ENCODE measurements around the gene PROSER3. TPM values are rescaled to one million over a fixed set of nuclear protein-coding genes. Genes with fewer than 3 reads are reported as not detected.

Gene PROSER3
- total and polyA plus RNA-seq, 2 of the 4 experiments (the other 2 are of a cell fraction): 5.4 to 21.8 TPM

DNA sequence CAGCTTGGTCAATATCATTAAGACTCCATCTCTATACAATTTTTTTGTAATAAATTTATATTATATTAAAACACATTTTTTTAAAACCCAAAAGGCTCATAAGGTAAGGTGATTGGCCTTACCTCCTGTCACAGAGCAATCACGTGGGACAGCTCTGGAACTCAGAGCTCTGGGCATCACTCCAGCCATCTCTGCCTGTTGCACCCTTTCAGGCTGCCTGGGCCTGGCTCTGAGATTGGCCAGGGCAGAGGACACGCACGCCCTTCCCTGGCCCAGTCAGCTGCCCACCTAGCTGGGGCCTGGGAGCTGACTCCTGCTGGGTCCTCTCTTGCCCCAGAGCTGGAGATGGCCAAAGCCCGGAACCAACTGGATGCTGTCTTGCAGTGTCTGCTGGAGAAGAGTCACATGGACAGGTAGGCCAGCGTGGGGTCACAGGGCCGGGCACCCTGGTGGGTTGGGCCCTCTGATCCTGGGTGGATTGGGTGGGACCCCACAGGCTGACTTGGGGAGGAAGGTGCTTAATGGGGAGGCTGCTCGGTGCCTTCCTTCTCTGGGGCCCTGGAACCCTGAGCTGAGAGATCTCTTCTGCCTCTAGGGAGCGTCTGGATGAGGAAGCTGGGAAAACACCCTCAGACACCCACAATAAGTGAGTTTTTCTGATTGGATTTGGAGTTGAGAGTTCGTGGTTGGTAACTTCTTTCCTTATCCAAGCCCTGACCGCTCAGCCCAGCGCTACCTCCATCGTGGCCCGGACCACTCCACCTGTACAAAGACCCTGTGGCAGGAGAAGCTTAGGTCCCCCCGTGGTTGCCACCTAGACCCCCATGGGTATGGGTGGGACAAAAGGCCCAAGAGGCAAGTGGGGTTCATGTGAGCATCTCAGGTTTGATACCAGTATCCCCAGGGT is 5.9 kb upstream of the PROSER3 start (continued):
- TF ChIP-seq, protein P1, sequence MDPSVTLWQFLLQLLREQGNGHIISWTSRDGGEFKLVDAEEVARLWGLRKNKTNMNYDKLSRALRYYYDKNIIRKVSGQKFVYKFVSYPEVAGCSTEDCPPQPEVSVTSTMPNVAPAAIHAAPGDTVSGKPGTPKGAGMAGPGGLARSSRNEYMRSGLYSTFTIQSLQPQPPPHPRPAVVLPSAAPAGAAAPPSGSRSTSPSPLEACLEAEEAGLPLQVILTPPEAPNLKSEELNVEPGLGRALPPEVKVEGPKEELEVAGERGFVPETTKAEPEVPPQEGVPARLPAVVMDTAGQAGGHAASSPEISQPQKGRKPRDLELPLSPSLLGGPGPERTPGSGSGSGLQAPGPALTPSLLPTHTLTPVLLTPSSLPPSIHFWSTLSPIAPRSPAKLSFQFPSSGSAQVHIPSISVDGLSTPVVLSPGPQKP (IDR thresholded peaks at IDR 0.05; ENCODE audit: borderline replicate concordance, low read depth, low read length): no peak

DNA sequence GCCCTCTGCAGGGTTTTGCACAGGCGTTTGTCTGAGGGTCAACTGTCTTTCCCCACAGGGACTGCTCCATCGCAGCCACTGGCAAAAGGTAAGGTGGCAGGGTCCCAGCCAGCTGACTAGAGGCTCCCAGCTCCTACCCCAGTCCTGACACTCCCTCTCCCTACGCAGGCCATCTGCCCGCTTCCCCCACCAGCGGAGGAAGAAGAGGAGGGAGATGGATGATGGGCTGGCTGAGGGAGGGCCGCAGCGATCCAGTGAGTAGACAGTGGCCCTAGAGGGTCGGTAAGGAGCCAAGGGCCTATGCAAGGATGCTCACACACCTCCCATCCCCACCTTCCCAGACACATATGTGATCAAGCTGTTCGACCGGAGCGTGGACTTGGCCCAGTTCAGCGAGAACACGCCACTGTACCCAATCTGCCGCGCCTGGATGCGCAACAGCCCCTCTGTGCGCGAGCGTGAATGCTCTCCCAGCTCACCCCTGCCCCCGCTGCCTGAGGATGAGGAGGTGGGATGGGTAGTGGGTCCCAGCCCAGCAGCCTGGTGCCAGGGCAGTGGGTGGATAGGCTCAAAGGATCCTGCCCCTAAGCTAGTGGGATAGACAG is 5.1 kb upstream of the PROSER3 start:
- Histone ChIP-seq H2BK5ac (ENCODE audit: low read depth, low read length, poor library complexity, severe bottlenecking) (no peak overlapping the region), H3K79me1 (ENCODE audit: low read depth in 1 of 2, low read length in 2 of 2) (peaks cover 13 to 63% of the 10 kb centered on the region in 2 experiments; a peak in 3 of 4 replicates), H3K56ac (ENCODE audit: extremely low read depth, insufficient read depth, low read length) (no peak overlapping the region), H3K18ac (ENCODE audit: low read depth, low read length) (no peak overlapping the region), H3K9me3 (ENCODE audit: control insufficient read depth, insufficient read depth, low read length) (no peaks in the 10 kb centered on the region), H3K27me3 (ENCODE audit: control insufficient read depth, insufficient read depth, low read length) (no peaks in the 10 kb centered on the region), H2BK120ac (ENCODE audit: low read depth, low read length) (no peak overlapping the region), H3K36me3 (ENCODE audit: control insufficient read depth, insufficient read depth, low read length) (peaks cover 29% of the 10 kb centered on the region; the same call in 1 of the 2 replicates), H4K91ac (ENCODE audit: insufficient read depth, low read depth, low read length) (no peak overlapping the region), H3K14ac (replicated peaks; ENCODE audit: low read depth, low read length) (no peak overlapping the region), H3K9me1 (ENCODE audit: insufficient read depth, low read length) (0 out of 2 replicates have a peak, but pooled peaks cover 8% of the 10 kb centered on the region), H2AK9ac (replicated peaks; ENCODE audit: low read depth, low read length, poor library complexity) (no peak overlapping the region), H3K4me2 (ENCODE audit: low read depth, low read length) (no peak overlapping the region), H3K4me1 (ENCODE audit: control insufficient read depth, insufficient read depth, low read length) (peaks cover 16% of the 10 kb centered on the region), H2BK20ac (ENCODE audit: low read depth, low read length) (no peak overlapping the region), H2AFZ (replicated peaks; ENCODE audit: low read length, poor library complexity) (no peak overlapping the region), H2AK5ac (ENCODE audit: low read depth, low read length) (no peak overlapping the region), H3K4ac (ENCODE audit: low read depth, low read length) (no peak overlapping the region), H4K8ac (ENCODE audit: low read depth in 2 of 2, low read length in 2 of 2) (no peak overlapping the region), H3K27ac (ENCODE audit: insufficient read depth, low read length) (no peak overlapping the region), H3K4me3 (ENCODE audit: insufficient read depth, low read depth, low read length) (no peak overlapping the region), H3K23ac (ENCODE audit: low read depth, low read length) (no peak overlapping the region), H4K5ac (ENCODE audit: low read depth, low read length) (no peak overlapping the region), H2BK15ac (ENCODE audit: low read depth, low read length) (no peak overlapping the region), H4K20me1 (ENCODE audit: insufficient read depth, low read length) (peaks cover 6% of the 10 kb centered on the region; the same call in 1 of the 2 replicates), H3K9ac (ENCODE audit: low read depth, low read length) (no peak overlapping the region)
- ChIA-PET POLR2A (ENCODE audit: unreplicated experiment) (no interaction called here), CTCF (no interaction called here)
- 95% methylated on average over 4 of the region's 20 CpGs; no CpG with 5 or more reads in 1 of the 2 experiments for WGBS, 2 experiments (ENCODE audit: extremely low coverage in 2 of 2, insufficient read length in 1 of 2)
- intact Hi-C loops (cut with micrococcal nuclease): no loop called here
- no TSS peak for BruUV-seq (replicated peaks)
- no peak for TF ChIP-seq CHD1 (IDR thresholded peaks at IDR 0.05; ENCODE audit: low read depth, low read length)
- no peak for TF ChIP-seq FOS (IDR thresholded peaks at IDR 0.05; ENCODE audit: low read depth, low read length)
- no peak for TF ChIP-seq MAFK (IDR thresholded peaks at IDR 0.05; ENCODE audit: low read depth, low read length)
- TF ChIP-seq MXI1 (IDR thresholded peaks at IDR 0.05; ENCODE audit: borderline replicate concordance, low read depth, low read length): no peak
- no peak for TF ChIP-seq CEBPB (IDR thresholded peaks at IDR 0.05; ENCODE audit: low read depth, low read length)
- TF ChIP-seq RAD21 (IDR thresholded peaks at IDR 0.05; ENCODE audit: low read length): no peak
- no peak for TF ChIP-seq RFX5 (IDR thresholded peaks at IDR 0.05; ENCODE audit: low read depth, low read length)
- no peak for TF ChIP-seq NFE2L2 (IDR thresholded peaks at IDR 0.05; ENCODE audit: low read depth, low read length)
- dilution Hi-C loops (cut with HindIII; ENCODE audit: low sequenced_read_pairs, unreplicated experiment): no loop called here
- in situ Hi-C loops (cut with MboI; ENCODE audit: low sequenced_read_pairs): no loop called here
- no peak for DNase-seq
- no peak for ATAC-seq (ENCODE audit: low read depth)

All from IMR-90 (cell line).